Left ventricle myocardium inferior (tissue), 1 donor: Measurements from ENCODE around the gene TIMM17B. TPM values are rescaled to one million over a fixed set of nuclear protein-coding genes. Genes with fewer than 3 reads are reported as not detected.

Experiments
- DNase-seq: peaks from one replicate; pipeline ENCODE4 v3.0.0-alpha.2; 2020
- H3K27ac ChIP-seq: fragments of 200-600 bp; replicated peaks from 2 replicates; pipeline ENCODE4 v1.8.0; 2021
- H3K27me3 ChIP-seq: fragments of 200-600 bp; 2 replicates; pipeline ENCODE4 v1.8.0; 2021; ENCODE audit warnings: low read depth
- H3K36me3 ChIP-seq: fragments of 200-600 bp; 2 replicates; pipeline ENCODE4 v1.8.0; 2021
- H3K4me1 ChIP-seq: fragments of 200-600 bp; 2 replicates; pipeline ENCODE4 v1.8.0; 2021
- H3K4me3 ChIP-seq: fragments of 200-600 bp; 2 replicates; pipeline ENCODE4 v1.8.0; 2021; ENCODE audit warnings: mild to moderate bottlenecking, moderate library complexity
- H3K9me3 ChIP-seq: fragments of 200-600 bp; replicated peaks from 2 replicates; pipeline ENCODE4 v1.8.0; 2021
- intact Hi-C: fragments of 100-400 bp; cut with micrococcal nuclease; formaldehyde crosslinking; loops from one replicate; pipeline ENCODE4 v1.11.0; 2022
- total RNA-seq: library from RNA; stranded (reverse); fragmentation: NEBNext Ultra II Directional; extraction: Animal tissue kit (Norgen Biotek cat#: 25700); gene quantifications from one replicate; pipeline ENCODE4 v1.2.1, GENCODE V29; 2021
- TF ChIP-seq, protein P1 (sequence below): fragments of 200-600 bp; IDR thresholded peaks from 2 replicates; pipeline ENCODE4 v1.8.0; 2021; ENCODE audit warnings: antibody characterized with exemption, mild to moderate bottlenecking, borderline replicate concordance
- donor health status: DM: no; HTN: yes; CAD: no; lungs with severe emphysema.

Gene TIMM17B
- total RNA-seq, 1 donor from 2014 or later: 76.1 TPM

GRCh38 chrX:48938721-48939425, 41.3 kb upstream of the TIMM17B start:
- intact Hi-C loops: no loop called here
- no peak overlapping the region for H3K4me3 ChIP-seq
- H3K36me3 ChIP-seq: peaks cover 7% of the 10 kb centered on the region
- H3K27me3 ChIP-seq: no peaks in the 10 kb centered on the region
- no peak overlapping the region for H3K27ac ChIP-seq
- TF ChIP-seq, protein P1, sequence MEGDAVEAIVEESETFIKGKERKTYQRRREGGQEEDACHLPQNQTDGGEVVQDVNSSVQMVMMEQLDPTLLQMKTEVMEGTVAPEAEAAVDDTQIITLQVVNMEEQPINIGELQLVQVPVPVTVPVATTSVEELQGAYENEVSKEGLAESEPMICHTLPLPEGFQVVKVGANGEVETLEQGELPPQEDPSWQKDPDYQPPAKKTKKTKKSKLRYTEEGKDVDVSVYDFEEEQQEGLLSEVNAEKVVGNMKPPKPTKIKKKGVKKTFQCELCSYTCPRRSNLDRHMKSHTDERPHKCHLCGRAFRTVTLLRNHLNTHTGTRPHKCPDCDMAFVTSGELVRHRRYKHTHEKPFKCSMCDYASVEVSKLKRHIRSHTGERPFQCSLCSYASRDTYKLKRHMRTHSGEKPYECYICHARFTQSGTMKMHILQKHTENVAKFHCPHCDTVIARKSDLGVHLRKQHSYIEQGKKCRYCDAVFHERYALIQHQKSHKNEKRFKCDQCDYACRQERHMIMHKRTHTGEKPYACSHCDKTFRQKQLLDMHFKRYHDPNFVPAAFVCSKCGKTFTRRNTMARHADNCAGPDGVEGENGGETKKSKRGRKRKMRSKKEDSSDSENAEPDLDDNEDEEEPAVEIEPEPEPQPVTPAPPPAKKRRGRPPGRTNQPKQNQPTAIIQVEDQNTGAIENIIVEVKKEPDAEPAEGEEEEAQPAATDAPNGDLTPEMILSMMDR: no peak
- H3K4me1 ChIP-seq: peaks cover 42% of the 10 kb centered on the region
- no peaks in the 10 kb centered on the region for H3K9me3 ChIP-seq
- DNase-seq: no peak

- DNase-seq: peak; percentile 33
- H3K27ac ChIP-seq: peak overlapping the region; percentile 33
- H3K9me3 ChIP-seq: no peaks in the 10 kb centered on the region
- H3K27me3 ChIP-seq: no peaks in the 10 kb centered on the region
- H3K36me3 ChIP-seq: peaks cover 18% of the 10 kb centered on the region
- intact Hi-C loops: no loop called here
- H3K4me3 ChIP-seq: no peak overlapping the region
- H3K4me1 ChIP-seq: peaks cover 42% of the 10 kb centered on the region
- TF ChIP-seq, protein P1: peak; percentile 16
These were observed 39.7 kb upstream of the TIMM17B start for GRCh38 chrX:48937054-48937907.

- TF ChIP-seq, protein P1: no peak
- Histone ChIP-seq H3K27me3 (no peaks in the 10 kb centered on the region), H3K4me1 (peaks cover 39% of the 10 kb centered on the region), H3K9me3 (no peaks in the 10 kb centered on the region), H3K36me3 (peaks cover 21% of the 10 kb centered on the region), H3K4me3 (no peak overlapping the region), H3K27ac (peak overlapping the region; percentile 33)
- intact Hi-C loops: no loop called here
- DNase-seq: no peak
These were observed 39.0 kb upstream of the TIMM17B start for GRCh38 chrX:48936429-48937053.

GRCh38 chrX:48935301-48935670, 37.7 kb upstream of the TIMM17B start:
- H3K4me3 ChIP-seq: no peak overlapping the region
- H3K4me1 ChIP-seq: peaks cover 27% of the 10 kb centered on the region
- H3K27ac ChIP-seq: no peak overlapping the region
- peaks cover 24% of the 10 kb centered on the region for H3K36me3 ChIP-seq
- no peaks in the 10 kb centered on the region for H3K9me3 ChIP-seq
- no peak for DNase-seq
- H3K27me3 ChIP-seq: no peaks in the 10 kb centered on the region
- TF ChIP-seq, protein P1: no peak
- intact Hi-C loops: no loop called here

DNA sequence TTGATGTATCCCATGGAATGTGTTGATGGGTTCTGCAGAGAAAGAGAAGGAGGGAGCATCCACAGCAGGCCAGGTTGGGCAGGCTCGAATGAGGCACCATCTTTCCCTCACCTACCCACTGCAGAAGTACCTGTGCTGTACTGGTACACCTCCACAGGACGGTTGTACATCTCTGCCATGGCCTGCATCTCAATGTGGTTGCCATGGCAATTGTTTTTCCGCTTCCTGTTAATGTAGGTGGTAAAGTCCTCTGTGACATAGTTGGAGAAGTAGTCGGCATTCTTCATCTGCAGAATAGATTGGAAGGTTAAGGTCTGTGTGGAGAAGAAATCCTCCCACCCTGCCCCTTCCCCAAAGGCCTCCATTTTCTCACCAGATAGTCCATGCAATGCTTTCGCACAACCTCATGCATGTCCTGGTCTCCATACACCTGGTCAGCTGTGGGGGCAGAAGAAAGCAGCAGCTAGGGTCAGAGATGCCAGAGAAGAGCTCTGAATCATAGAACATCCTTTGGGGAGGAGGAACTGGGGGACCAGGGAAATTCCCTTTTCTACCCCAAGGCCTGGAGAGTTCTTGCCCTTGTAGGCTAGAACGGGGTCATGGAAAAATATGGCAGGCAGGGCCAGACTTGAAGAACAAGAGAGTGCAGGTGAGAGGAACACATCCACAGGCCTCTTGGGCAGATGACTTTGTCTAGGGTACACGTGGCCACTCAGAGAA, 37.2 kb upstream of the TIMM17B start:
- H3K4me3 ChIP-seq: no peak overlapping the region
- TF ChIP-seq, protein P1: no peak
- H3K9me3 ChIP-seq: no peaks in the 10 kb centered on the region
- peaks cover 22% of the 10 kb centered on the region for H3K4me1 ChIP-seq
- intact Hi-C loops: no loop called here
- H3K36me3 ChIP-seq: peaks cover 29% of the 10 kb centered on the region
- no peaks in the 10 kb centered on the region for H3K27me3 ChIP-seq
- no peak for DNase-seq
- no peak overlapping the region for H3K27ac ChIP-seq
